Suprapubic skin (tissue), 4 donors: Measurements from ENCODE around the gene XRRA1. TPM values are rescaled to one million over a fixed set of nuclear protein-coding genes. Genes with fewer than 3 reads are reported as not detected.

Source experiments
- DNase-seq, 2 donors: peaks; one replicate each; pipeline ENCODE4 v3.0.0-alpha.2; 2019; ENCODE audit warnings: low spot score in 2 of 2
- H3K27ac ChIP-seq: fragments of 200-600 bp; sonication (generic); one replicate; pipeline ENCODE4 v1.5.1; 2019
- H3K27me3 ChIP-seq: fragments of 200-600 bp; sonication (generic); one replicate; pipeline ENCODE4 v1.5.1; 2019
- H3K36me3 ChIP-seq: fragments of 200-600 bp; sonication (generic); one replicate; pipeline ENCODE4 v1.5.1; 2019
- H3K4me1 ChIP-seq: fragments of 200-600 bp; sonication (generic); one replicate; pipeline ENCODE4 v1.5.1; 2019
- H3K4me3 ChIP-seq: fragments of 200-600 bp; sonication (generic); one replicate; pipeline ENCODE4 v1.5.1; 2019; ENCODE audit warnings: mild to moderate bottlenecking
- H3K9me3 ChIP-seq: fragments of 200-600 bp; sonication (generic); one replicate; pipeline ENCODE4 v1.5.1; 2019
- EP300 ChIP-seq: sonication (generic); formaldehyde crosslinking; IDR thresholded peaks from one replicate; pipeline ENCODE4 v1.6.1; 2017; ENCODE audit warnings: antibody characterized with exemption
- POLR2A ChIP-seq, 2 donors: fragments of 450-650 bp; IDR thresholded peaks; one replicate each; pipeline ENCODE4 v1.6.1; 2017; ENCODE audit warnings: antibody characterized with exemption in 2 of 2, mild to moderate bottlenecking in 2 of 2, moderate library complexity in 2 of 2
- POLR2AphosphoS5 ChIP-seq, 3 donors: sonication (generic); formaldehyde crosslinking; IDR thresholded peaks; one replicate each; pipeline ENCODE4 v1.6.1; 2017; ENCODE audit warnings: antibody characterized with exemption in 3 of 3
- WGBS: methylation state at CpG from one replicate; pipeline ENCODE4 v1.1.5; 2018; 5-methylcytosine and 5-hydroxymethylcytosine counted together
- total RNA-seq, 4 donors: library from RNA; depleted of rRNA; stranded (reverse); fragments of >200 nt; gene quantifications; one replicate each; pipeline ENCODE4 v1.1.0, GENCODE V29; 2016
- TF ChIP-seq, protein P1 (sequence below), 2 donors: fragments of 200-600 bp in 1 of 2; fragments of 450-650 bp in 1 of 2; sonication (generic) in 1 of 2; IDR thresholded peaks; one replicate each; pipeline ENCODE4 v1.5.1; 2016 to 2019; ENCODE audit warnings: antibody characterized with exemption in 2 of 2, mild to moderate bottlenecking in 1 of 2, moderate library complexity in 1 of 2

XRRA1 gene
- total RNA-seq, 4 donors from 2014 or later: 10.5 to 17.4 (median 13.7) TPM

DNA sequence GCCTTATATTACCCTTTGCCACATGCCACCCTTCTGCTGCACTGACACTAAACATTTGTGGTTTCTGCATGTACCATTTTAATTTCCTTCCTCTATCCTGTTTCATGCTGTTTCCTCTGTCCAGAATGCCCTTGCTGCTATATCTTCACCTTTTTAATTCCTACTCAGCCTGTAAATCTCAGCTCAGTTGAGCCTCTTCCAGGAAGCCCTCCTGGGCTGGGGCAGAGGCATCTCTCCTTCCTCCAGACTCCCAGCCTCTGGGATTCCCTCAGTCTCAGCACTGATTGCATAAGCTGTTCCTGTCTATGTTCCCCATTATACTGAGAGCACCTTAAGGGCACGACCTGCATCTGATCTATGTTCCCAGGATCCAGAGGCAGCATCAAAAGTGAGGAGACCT is 101.5 kb downstream of the XRRA1 start:
- WGBS: 82% methylated on average over 1 of the region's 1 CpG
- TF ChIP-seq POLR2A (IDR thresholded peaks at IDR 0.05) (no peak), EP300 (no peak), POLR2AphosphoS5 (IDR thresholded peaks at IDR 0.05) (no peak)
- TF ChIP-seq, protein P1, sequence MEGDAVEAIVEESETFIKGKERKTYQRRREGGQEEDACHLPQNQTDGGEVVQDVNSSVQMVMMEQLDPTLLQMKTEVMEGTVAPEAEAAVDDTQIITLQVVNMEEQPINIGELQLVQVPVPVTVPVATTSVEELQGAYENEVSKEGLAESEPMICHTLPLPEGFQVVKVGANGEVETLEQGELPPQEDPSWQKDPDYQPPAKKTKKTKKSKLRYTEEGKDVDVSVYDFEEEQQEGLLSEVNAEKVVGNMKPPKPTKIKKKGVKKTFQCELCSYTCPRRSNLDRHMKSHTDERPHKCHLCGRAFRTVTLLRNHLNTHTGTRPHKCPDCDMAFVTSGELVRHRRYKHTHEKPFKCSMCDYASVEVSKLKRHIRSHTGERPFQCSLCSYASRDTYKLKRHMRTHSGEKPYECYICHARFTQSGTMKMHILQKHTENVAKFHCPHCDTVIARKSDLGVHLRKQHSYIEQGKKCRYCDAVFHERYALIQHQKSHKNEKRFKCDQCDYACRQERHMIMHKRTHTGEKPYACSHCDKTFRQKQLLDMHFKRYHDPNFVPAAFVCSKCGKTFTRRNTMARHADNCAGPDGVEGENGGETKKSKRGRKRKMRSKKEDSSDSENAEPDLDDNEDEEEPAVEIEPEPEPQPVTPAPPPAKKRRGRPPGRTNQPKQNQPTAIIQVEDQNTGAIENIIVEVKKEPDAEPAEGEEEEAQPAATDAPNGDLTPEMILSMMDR (IDR thresholded peaks at IDR 0.05): no peak
- no peak for DNase-seq
- Histone ChIP-seq H3K36me3 (peaks cover 87% of the 10 kb centered on the region), H3K27ac (no peak overlapping the region), H3K27me3 (no peaks in the 10 kb centered on the region), H3K4me3 (no peak overlapping the region), H3K9me3 (no peaks in the 10 kb centered on the region), H3K4me1 (no peaks in the 10 kb centered on the region)

DNA sequence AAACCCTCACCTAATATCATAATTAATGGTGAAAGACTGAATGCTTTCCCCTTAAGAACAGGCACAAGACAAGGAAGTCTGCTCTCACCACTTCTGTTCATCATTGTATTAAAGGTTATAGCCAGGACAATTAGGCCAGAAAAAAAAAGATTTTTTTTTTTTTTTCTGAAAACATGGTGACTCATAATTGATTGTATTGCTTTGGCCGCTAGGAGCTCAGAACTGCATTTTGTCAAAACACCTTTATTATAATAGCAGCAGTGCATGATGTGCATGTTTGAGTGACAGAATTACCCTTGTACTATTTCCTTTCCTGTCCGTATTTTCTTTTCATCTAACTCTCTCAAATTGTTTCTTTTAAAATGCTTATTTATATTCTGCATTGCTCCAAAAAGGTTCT is 102.1 kb downstream of the XRRA1 start:
- H3K36me3 ChIP-seq: peaks cover 87% of the 10 kb centered on the region
- no peak for DNase-seq
- H3K27me3 ChIP-seq: no peaks in the 10 kb centered on the region
- no peaks in the 10 kb centered on the region for H3K9me3 ChIP-seq
- 89% methylated on average over 2 of the region's 2 CpGs for WGBS
- TF ChIP-seq EP300 (no peak), POLR2AphosphoS5 (IDR thresholded peaks at IDR 0.05) (no peak), POLR2A (IDR thresholded peaks at IDR 0.05) (no peak)
- TF ChIP-seq, protein P1 (IDR thresholded peaks at IDR 0.05): no peak
- H3K27ac ChIP-seq: no peak overlapping the region
- H3K4me1 ChIP-seq: no peaks in the 10 kb centered on the region
- H3K4me3 ChIP-seq: no peak overlapping the region

DNA sequence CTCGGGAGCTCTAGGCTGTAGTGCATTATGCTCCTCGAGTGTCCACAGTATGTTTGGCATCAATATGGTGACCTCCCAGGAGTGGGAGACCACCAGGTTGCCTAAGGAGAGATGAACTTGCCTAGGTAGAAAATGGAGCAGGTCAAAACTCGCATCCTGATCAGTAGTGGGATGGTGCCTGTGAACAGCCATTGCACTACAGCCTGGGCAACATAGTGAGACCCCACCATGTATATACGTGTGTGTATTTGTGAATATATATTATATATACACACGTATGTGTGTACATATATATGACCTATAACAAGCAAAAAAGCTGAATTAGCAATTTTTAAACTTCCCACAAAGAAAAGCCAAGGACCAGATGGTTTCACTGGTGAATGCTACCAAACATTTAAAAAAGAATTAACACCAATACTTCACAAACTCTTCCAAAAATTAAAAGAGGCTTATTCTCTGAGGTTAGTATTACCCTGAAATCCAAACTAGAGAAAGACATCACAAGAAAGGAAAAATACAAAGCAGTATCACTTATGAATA is 102.8 kb downstream of the XRRA1 start:
- no peak for TF ChIP-seq POLR2A (IDR thresholded peaks at IDR 0.05)
- no peak for TF ChIP-seq EP300
- TF ChIP-seq, protein P1 (IDR thresholded peaks at IDR 0.05): no peak
- no peak for TF ChIP-seq POLR2AphosphoS5 (IDR thresholded peaks at IDR 0.05)
- no peaks in the 10 kb centered on the region for H3K27me3 ChIP-seq
- no peak overlapping the region for H3K4me3 ChIP-seq
- no peak for DNase-seq
- peaks cover 85% of the 10 kb centered on the region for H3K36me3 ChIP-seq
- no peaks in the 10 kb centered on the region for H3K9me3 ChIP-seq
- H3K4me1 ChIP-seq: no peaks in the 10 kb centered on the region
- 93% methylated on average over 5 of the region's 5 CpGs for WGBS
- no peak overlapping the region for H3K27ac ChIP-seq

DNA sequence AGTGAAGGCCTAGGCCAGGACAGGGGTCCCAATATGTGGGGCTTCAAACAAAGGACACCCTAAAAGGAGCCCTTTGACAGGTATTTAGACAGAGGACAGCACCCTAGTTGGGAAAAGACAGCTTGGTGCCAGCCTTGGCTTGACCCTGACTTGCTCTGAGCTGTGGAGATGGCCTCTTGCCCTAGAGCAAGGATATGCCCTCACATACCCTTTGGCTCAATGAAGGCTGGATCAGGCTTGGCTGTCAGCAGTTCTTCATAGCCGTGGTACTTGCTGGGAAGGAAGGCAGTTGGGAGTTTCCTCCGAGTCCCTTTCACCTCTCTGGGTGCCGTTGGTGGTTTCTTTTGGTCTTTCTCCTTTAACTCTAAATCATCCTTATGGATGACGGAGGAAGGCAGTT is 104.0 kb downstream of the XRRA1 start:
- 92% methylated on average over 4 of the region's 4 CpGs for WGBS
- H3K9me3 ChIP-seq: no peaks in the 10 kb centered on the region
- no peaks in the 10 kb centered on the region for H3K4me1 ChIP-seq
- no peak for TF ChIP-seq EP300
- no peak for TF ChIP-seq POLR2AphosphoS5 (IDR thresholded peaks at IDR 0.05)
- TF ChIP-seq, protein P1 (IDR thresholded peaks at IDR 0.05): no peak
- TF ChIP-seq POLR2A (IDR thresholded peaks at IDR 0.05): no peak
- H3K27me3 ChIP-seq: no peaks in the 10 kb centered on the region
- no peak overlapping the region for H3K4me3 ChIP-seq
- H3K27ac ChIP-seq: no peak overlapping the region
- DNase-seq: no peak
- peaks cover 74% of the 10 kb centered on the region for H3K36me3 ChIP-seq

DNA sequence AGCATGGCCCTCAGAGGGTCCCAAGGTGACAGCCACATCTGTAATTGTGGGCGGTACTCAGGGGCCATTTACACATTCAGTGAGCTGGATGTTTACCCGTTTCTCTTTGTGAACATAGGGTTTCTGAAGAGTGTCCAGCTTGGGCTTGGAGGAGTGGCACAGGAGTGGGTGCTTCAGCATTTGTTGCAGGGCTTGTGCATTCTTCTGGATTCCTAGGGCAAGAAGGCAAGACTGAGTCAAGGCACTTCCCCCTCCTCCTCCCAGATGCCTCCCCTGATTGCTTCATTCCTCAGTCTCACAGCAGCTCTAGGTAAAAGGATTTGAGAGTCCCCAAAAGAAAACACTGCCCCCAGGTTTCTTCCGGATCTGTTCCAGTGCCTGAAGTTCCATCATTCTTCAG is 104.8 kb downstream of the XRRA1 start:
- no peak overlapping the region for H3K4me3 ChIP-seq
- DNase-seq: no peak
- peaks cover 69% of the 10 kb centered on the region for H3K36me3 ChIP-seq
- H3K27ac ChIP-seq: no peak overlapping the region
- H3K27me3 ChIP-seq: no peaks in the 10 kb centered on the region
- TF ChIP-seq, protein P1 (IDR thresholded peaks at IDR 0.05): no peak
- TF ChIP-seq POLR2A (IDR thresholded peaks at IDR 0.05) (no peak), POLR2AphosphoS5 (IDR thresholded peaks at IDR 0.05) (no peak), EP300 (no peak)
- no peaks in the 10 kb centered on the region for H3K4me1 ChIP-seq
- H3K9me3 ChIP-seq: no peaks in the 10 kb centered on the region
- WGBS: 92% methylated on average over 3 of the region's 3 CpGs
